HG03378 (cell line): Measurements from ENCODE around the gene GRIK5.

Experiments used
- ATAC-seq: cut with Tn5 transposase; IDR thresholded peaks from one replicate; pipeline ENCODE4 v1.9.1; 2021; ENCODE audit warnings: mild to moderate bottlenecking, moderate library complexity; ENCODE audit not compliant: unreplicated experiment

The GRIK5 gene

DNA sequence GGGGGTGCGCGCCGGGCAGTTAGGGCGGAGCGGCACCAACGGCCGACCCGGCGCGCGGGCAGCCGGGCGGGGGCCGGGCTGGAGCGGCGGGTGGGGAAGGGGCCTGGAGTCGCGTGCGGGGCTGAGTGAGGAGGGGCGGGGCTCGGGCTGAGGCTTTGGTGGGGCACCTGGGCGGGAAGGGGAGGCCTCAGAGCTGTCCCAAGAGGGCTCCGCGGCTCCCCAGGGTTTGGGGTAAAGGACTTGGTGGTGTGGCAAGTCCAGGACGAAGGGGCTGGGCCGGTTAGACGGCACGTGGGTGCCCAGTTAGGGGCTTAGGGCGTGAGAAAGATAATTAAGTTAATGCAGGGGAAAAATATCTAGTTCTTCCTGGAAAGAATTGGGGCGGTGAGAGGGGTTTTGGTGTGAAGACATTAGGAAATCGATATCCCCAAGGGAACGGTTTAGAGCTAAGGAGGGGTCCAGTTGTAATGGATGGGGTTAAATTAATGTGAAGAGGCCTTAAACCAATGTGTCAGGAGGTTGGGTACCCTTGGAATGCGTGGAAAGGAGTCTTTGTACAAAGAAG lies 6.5 kb upstream of the GRIK5 start:
- ATAC-seq: no peak

DNA sequence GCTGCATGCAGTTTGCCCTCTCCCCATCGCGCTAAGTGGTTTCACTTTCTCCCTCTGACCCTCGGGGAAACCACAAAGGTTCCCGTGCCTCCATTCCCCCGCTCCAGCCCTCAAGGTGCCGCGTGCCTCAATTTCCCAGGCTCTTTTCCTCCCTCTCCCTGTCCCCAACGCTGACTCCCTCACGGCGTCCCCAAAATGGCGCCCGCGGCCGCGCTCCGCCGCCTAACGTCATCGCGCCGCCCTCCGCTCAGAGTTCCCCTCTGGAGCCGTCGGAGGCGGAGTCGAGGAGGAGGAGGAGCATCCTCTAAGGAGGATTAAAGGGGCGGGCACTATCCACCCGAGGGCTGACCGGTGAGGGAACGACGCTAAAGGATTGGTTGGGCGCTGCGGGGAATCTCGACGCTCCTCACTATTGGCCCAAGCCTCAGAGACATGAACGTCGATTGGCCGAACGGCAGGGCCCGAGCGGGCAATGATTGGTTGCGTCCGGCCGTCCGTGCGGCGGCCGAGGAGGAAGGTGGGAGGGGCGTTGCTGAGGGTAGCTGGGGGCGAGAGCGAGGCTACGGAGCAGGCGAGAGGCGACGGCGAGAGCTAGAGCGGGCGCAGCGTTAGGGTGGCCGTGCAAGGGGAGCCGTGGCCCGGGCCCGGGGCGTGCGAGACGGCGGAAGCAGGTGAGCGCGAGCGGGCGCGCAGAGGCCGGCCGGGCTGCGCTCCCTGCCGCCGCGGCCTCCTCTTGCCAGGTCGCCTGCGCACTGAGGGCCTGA lies 5.8 kb upstream of the GRIK5 start, which contains the start of gene ZNF574:
TSS of gene ZNF574 (plus strand) at position 551 of the 764 bp plus-strand sequence. CDS start 2,441 bp downstream, outside the sequence.
- peak; percentile 94 for ATAC-seq

DNA sequence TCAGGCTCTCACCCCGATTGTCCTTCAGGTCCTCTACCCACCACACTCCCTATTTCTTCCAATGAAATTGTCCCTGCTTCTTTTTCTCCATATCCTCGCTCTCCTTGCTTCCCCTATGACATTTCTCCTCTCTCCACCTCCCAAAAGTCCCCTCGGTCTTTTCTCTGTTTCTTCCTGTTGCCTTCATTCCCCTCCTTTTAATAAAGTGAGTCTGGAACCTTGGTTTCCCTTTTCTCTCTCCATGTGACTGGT lies 5.3 kb upstream of the GRIK5 start:
- ATAC-seq: no peak

DNA sequence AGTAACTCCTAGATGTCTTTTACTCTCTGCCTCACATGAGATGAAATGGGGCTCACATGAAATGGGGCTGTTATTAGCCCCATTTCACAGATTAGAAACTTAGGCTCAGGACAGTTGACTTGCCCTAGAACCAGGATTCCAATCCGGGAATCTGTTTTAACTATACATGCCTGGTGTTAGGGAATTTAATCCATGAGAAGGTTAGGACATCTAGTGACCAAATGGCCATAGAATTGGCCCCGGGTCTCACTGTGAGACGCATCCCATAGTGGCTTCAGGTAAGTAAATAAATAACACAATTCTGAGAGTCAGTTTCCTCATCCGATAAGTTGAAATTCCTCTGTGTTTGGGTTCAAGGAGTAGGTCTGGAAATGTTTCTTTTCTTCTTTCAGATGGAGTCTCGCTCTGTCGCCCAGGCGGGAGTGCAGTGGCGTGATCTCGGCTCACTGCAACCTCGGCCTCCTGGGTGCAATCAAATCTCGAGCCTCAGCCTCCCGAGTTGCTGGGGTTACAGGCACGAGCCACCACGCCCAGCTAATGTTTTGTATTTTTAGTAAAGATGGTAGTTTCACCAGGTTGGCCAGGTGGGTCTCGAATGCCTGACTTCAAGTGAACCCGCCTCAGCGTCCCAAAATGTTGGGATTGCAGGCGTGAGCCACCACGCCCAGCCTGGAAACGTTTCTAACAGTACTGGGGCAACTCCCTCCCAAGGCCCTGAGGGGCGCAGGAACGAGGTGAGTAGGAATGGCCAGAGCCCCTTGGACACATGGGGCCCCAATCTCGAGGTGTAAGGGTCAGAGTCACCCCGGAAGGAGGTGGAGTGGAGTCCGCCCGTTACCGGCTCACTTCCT lies 4.7 kb upstream of the GRIK5 start:
- no peak for ATAC-seq

DNA sequence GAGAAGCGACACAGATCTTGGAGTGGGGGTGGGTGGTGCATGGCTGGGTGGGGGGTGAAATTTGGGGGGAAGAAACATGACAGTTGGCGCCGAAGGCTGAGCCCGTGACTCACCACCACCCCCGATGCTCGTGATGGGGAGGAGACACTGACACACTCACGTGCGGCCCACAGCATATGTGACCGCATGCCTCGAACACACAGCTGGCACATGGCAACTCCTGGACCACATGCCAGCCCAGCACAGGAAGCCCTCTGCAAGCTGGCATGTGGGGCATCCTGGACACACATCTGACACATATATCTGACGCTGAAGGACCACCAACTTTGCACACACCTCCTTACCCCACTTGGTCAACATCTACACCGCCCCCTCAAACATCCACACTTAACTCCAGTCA lies 1.2 kb upstream of the GRIK5 start:
- ATAC-seq: no peak

DNA sequence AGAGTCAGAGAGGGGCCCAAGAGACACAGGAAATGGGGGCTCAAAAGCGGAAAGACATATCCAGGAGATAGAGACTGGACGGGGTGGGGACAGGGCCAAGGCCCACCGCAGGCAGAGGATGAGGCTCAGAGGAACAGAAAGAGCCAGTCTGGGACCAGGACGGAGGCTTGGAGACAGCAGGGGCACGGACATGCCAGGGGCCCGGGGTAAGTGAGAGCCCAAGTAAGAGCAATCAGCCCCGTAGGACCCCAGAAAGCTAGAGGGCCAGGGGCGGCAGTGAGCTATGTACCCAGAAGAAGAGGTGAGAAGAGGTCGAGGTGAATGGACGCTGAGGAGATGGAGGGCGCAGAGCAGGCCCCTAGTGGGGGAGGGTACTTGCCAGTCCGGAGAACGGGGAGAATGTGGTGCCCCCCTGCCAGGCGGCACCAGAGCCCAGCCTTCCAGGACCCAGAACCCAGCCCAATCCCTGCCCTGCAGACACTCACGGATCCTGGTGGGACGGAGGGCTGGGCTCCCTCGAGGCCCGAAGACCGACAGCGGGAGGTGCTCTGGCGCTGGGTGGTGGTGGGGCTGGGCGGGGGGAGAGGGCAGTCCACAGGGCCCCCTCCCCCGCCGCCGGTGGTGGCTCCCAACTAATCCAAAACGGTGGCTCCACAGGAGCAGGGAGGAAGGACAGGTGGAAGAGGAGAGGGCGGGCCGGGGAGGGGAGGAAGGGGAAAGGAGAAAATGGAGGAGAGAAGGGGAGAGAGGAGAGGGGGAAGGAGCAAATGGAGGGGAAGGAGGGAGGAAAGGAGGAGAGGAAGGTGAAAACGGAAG lies 1.0 kb downstream of the GRIK5 start:
- no peak for ATAC-seq

DNA sequence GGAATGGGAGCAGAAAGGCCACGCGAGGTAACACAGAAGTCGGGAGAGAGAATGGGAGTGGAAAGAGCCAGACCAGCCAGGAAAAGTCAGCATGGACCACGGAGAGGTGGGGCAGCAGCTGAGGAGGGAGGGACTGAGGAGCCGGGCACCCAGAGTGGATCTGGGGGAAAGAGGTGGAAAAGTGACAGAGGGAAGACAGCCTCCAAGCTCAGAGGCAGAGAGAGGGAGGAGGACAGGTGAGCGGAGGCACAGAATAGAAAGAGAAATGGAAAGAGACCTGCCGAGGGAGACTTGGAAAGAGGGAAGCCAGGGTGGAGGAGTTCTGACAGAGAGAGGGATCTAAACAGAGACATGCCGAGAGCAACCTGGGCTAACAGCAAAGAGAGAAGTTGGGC lies 1.6 kb downstream of the GRIK5 start:
- no peak for ATAC-seq

DNA sequence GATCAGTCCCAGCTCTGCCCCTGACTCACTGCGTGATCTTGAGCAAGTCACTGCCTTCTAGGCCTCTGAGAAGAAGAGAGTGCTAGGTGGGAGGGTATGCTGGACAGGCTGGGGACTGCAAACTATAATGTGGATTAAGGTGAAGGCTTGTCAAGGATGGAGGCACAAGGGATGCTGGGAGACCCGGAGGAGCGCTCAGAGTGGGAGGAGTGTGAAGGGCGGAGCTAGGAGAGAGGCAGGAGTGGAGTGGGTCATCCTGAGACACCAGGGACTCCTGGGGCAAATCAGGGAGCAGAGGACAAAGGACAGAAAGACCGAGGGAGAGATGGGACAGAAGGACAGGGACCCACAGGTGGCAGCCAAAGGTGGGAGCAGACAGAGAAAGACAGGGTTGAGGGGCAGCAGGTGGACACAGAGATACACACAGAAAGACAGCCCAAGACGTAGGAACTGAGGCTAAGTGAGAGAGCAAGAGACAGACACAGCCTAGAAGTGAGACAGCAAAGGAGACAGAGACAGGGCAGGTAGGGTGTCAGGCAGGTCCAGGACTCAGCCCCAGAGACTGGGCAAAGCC lies 2.6 kb downstream of the GRIK5 start:
- ATAC-seq: no peak

DNA sequence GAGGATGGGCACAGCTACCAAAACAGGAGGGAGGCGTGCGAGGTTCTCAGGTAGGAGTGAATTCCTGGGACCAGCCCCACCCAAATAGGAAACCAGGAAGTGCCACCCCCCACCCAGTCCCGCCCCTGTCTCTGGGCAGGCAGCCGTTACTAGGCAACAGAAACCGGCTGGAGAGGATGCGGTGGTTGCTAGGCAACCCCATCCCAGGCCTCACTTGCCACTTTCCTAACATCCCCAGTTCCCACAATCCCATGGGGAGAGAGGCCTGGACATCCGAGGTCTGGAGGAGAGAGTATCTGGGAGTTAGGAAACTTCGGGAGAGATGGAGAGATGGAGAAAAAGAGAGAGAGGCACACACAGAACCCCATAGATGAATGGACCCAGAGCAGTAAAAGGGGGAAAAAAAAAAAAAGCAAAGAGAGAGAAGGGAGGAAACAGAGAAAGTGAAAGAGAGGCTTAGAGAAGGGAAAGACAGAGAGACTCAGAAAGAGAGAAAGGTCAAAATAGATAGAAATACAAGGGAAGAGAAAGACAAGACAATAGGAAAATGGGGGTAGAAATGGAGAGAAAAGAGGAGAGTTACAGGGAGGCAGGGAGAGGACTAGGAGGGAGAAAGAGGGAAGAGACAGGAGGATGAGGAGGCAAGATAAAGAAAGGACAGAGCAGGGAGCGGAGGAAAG lies 3.8 kb downstream of the GRIK5 start:
- no peak for ATAC-seq

DNA sequence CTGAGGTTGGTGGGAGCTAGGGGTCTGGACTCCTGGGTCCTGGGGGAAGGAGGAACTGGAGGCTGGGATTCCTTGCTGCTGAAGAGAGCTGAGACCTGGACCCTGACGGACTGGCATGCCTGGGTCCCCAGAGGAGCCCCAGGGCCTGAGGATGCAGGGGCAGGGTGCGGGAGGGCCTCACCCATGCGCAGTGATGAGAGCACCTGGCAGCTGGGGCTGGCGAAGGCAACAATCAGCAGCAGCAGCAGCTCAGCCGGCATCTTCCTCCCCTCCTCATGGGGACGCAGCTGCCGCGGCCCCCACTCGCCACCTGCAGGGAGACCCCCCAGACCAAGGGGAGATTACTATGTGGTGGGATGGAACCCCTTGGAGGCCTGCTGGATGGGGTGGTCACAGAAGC lies 4.5 kb downstream of the GRIK5 start:
- ATAC-seq: no peak

DNA sequence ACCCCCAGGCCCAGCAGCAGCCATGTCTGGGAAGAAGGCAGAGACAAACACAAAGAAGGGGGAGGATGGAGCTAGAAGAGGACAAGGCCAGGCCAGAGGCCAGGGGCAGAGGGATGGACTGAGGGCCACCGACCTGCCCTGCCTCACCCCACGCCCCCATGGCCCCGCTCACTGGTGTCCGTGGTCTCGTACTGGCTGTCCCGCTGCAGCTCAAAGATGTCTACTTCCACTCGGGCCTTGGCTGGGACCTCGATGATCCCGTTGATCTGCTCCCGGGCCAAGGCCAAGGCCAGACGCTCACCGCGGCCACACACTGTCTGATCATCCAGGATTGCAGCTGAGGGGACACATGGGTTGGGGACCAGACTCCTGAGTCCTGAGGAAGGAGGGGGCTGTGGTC lies 5.0 kb downstream of the GRIK5 start:
- ATAC-seq: no peak

DNA sequence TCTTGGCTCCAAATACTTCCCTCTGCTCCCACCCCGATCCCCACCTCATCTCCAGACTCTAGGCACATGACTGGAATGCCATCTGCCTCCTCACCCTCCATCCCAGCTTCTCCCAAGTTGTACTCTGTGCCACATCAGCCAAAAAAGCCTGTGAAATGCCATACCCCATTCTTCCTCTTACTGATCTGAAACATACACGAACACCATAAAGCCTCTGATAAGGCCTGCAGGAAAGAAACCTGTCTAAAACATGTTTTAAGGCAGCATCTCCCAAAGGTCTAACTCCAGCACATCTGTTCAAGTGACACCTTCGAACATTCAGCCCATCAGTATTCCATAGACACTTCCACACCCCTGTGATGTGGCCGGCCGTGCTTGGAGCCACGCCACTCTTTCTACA lies 5.6 kb downstream of the GRIK5 start:
- ATAC-seq: no peak

DNA sequence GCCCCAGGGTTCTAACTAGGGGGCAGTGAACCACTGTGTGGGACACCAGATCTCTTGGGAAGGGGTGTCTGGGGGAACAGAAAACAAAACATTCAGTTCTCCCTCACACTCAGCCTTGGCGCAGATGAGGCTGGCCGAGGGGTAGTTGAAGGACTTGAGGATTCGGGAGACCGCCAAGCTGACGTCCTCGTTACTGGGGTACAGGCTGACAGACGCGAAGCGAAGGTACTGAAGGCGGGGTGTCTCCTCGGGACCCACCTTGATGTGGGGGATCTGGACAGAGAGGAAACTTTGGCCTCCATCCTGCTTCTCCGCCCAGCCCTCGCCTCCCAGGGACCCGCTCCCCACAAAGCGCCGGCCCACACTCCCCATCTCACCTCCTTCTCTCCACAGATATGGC lies 7.6 kb downstream of the GRIK5 start:
- ATAC-seq: no peak

DNA sequence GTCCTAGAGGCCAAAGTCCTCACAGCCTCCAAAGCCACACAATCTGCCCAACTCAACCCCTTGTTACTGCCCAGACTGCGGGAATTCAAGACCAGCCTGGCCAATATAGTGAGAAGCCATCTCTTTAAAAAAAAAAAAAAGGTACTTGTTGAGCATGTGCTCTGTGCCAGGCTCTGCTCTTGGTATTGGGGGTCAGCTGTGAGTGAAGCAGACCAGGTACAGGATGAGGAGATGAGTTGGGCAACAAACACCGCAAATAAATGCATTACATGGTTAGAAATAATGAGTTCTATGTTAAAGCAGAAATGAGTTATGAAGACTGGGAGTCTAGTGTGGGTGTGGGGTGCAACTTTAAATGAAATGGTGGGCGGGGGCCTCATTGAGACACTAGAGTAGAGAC lies 9.9 kb downstream of the GRIK5 start:
- ATAC-seq: no peak

DNA sequence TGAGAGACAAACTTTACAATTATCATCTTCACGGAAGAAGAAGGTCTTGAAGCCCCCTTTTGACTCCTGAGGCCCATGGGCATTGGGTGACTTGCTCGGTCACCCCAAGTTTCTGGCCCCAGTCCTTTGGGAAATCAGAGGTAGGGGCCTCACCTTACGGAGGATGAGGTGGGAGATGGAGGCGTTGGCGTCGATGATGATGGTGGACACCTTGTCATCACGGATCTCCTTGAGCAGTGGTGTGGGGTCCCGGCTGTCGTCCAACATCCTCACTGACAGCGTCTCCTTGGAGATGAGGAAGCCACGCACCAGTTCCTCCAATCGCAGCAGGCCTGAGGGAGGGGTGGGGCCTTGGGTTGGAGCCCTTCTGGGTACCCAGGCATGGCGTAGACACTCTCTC lies 10.8 kb downstream of the GRIK5 start:
- no peak for ATAC-seq

DNA sequence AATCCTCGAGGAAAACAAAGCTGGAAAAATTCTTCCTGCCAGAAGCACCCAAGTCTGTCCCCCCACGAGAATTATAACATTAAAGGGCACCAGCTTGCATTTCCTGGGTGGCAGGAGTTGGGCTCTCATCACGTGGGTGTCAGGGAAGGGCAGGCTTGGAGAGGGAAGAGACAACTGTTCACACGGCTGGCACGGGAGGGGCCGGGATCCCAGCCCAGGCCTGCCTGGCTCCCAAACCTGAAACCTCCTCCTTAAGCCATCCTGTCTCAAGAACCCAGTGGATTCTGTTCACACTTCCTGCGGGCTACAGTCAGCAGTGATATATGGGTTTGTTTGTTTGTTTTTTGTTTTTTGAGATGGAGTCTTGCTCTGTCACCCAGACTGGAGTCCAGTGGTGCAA lies 12.2 kb downstream of the GRIK5 start:
- no peak for ATAC-seq

DNA sequence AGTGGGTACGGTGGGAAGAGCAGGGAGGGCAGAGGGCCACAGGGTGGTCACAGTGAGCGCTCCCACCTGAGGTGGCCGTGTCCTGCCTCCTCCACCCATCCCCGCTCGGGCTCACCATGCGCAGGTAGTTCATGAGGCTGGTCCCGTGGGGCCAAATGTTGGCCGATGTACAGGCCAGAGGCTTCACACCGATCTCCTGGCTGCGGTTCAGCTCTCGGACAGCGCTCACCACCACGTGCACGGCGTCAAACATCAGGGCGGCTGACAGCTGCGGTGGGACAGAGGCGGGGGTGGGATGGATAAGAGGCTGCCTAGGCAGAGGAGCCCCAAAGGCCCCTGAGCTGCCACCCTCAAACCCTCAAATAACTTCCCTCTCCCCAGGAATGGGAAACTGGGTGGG lies 15.8 kb downstream of the GRIK5 start:
- ATAC-seq: no peak

DNA sequence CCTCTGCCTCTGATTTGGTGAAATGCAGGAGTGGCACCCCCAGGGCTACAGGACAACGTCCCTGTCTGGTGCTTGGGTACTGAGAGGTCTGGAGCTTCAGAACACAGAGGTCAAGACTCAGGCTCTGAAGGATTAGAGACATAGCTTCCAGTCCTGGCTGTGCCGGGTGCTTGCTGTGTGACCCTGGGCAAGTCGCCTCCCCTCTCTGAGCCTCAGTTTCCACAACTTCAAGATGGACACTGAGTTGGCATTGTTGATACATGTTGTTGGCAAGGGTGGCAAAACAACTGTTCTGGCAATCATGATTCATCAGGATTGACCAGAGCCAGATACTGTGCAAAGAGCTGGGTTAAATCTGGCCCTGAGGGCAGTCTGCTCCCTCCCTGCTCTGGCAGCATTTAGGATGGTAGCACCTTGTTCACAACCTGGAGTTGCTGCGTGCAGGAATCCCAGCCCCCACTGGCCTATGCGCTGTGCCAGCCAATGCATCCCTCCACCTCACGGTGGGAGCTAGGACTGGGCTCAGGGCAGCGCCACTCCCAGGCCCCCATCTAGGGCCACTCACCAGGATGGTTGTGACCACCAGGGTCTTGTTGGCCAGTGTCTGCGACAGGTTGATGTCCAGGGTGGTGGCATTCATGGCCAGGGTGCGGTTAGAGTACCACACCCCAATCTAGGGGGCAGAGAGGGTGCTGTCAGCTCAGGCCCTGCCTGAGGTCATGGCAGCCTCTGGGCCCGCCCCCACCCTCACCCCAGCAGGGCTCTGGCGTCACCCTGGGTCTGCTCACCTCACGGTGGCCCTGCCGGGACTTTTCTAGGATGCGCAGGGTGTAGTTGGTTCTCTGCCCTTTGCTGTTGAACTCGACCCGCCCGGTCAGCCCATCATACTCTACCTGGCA lies 16.7 kb downstream of the GRIK5 start:
- no peak for ATAC-seq

DNA sequence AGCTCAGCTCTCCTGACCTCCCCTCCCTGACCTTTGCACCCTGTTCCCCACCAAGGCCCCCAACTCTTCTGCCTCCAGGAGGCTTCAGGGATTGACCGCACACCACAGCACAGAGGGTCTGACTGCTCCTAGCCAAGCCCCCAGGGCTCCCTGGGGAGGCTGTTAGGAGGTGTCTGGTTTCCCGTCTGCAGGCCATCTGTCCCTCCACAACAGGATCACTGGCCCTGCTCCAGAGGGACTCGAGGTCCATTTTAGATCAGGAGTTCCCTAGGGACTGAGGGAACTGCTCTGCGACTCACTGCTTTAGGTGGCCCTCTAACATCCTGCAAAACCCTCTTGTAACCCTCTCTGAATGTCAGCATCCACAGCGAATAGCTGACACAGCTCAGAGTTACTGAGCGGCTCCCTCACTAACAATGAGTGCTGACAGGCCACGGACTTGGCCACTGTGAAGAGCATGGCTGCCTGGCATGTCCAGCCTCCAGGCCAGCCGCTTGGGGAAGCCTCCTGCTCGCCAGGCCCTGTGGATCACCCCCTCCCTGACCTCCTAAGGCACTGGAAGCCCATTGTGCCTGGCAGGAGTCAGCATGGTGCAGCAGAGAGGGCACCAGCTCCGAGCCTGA lies 17.7 kb downstream of the GRIK5 start:
- no peak for ATAC-seq
